OCI-LY3 (cell line): ENCODE data around the gene PTPRN2.

Source experiments
- CTCF ChIP-seq: fragments of 200-600, 300-600 bp; sonication (generic); IDR thresholded peaks from 2 replicates; pipeline ENCODE4 v1.5.1; 2014; ENCODE audit warnings: antibody characterized with exemption, low read length, low read depth
- EZH2phosphoT487 ChIP-seq: fragments of 200-600 bp; shearing (Covaris generic); IDR thresholded peaks from 2 replicates; pipeline ENCODE4 v1.6.1; 2018; ENCODE audit warnings: antibody characterized with exemption, mixed run types, low read depth

- TF ChIP-seq CTCF (no peak), EZH2phosphoT487 (no peak)
Observed at GRCh38 chr7:157843336-157844140, 744.1 kb downstream of the PTPRN2 start.
